GM21447 (cell line): ENCODE measurements around the gene CDK10.

Experiments
- ATAC-seq: cut with Tn5 transposase; IDR thresholded peaks from one replicate; pipeline ENCODE4 v1.9.1; 2021; ENCODE audit not compliant: unreplicated experiment

CDK10 gene

DNA sequence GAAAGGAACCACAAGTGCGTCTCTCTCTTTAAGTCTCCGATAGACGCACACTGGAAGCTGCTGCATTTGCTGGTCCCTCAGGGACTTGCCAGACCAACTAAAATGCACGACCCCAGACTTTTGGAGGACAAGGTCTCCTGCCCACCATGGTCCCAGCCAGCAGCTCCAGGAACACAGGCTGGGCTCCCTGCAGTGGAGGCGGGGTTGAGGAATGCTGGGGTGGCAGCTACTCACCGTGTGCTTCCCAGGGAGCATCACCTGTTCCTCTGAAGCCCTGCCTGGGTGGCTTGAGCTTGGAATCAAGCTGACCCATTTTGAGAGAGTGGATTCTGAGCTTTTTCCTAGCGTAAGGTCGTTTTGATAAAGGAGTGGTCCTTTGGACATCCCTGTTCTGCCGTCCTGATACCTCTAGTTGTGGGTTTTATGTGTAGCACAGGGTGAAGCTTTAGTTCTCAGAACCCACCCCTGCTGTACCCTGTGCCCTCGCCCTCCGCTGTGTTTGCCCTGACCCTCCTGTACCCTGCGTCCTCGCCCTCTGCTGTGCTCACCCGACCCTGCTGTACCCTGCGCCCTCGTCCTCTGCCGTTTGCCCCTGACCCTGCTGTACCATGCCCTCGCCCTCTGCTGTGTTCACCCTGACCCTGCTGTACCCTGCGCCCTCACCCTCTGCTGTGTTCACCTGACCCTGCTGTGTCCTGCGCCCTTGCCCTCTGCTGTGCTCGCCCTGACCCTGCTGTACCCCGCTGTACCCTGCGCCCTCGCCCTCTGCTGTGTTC is 45.8 kb downstream of the CDK10 start:
- ATAC-seq, result no peak

DNA sequence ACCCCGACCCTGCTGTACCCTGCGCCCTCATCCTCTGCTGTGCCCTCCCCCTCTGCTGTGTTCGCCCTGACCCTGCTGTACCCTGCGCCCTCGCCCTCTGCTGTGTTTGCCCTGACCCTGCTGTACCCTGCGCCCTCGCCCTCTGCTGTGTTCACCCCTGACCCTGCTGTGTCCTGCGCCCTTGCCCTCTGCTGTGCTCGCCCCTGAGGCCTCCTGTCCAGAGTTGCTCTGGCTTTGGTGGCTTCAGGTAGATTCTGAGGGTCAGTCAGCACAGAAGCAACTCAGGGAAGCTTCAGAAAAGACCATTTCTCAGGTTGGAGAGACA is 46.4 kb downstream of the CDK10 start:
- no peak for ATAC-seq

DNA sequence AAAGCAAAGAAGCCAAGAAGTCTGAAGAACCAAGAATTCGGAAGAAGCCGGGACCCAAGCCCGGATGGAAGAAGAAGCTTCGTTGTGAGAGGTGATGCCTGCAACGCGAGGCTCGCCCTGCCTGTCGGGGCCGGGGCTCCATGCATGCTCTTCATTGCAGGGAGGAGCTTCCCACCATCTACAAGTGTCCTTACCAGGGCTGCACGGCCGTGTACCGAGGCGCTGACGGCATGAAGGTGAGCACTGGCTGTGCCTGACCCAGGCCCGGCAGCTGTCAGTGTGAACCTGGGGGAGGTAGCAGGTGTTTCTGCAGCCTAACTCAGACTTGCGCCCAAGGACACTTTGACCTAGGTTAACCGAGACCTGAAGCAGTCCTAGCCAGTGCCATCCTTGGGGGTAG is 46.8 kb downstream of the CDK10 start:
- no peak for ATAC-seq

DNA sequence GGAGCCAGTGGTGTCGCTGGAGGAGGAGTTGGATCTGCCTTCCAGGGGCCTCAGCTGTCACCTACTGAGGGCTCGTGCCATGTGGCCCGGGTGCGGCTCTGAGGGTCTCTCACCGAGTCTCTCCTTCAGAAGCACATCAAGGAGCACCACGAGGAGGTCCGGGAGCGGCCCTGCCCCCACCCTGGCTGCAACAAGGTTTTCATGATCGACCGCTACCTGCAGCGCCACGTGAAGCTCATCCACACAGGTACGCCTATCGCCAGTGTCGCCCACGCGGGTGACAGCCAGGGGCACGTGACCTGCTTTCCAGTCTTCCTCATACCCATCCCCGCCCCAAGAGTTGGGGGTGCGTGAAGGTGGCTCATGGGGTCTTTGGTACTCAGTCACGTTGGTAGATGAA is 47.3 kb downstream of the CDK10 start:
- no peak for ATAC-seq

DNA sequence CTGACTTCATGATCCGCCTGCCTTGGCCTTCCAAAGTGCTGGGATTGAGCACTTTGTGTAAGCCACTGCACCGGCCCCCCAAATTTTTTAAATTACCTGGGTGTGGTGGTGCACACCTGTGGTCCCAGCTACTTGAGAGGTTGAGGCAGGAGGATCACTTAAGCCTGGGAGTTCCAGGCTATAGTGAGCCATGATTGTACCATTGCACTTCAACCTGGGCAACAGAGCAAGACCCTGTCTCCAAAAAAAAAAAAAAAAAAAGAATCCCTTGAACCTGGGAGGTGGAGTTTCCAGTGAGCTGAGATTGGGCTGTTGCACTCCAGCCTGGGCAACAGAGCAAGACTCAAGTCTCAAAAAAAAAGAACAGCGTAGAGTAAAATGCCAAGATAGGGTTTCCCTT is 50.1 kb downstream of the CDK10 start:
- ATAC-seq, result no peak

DNA sequence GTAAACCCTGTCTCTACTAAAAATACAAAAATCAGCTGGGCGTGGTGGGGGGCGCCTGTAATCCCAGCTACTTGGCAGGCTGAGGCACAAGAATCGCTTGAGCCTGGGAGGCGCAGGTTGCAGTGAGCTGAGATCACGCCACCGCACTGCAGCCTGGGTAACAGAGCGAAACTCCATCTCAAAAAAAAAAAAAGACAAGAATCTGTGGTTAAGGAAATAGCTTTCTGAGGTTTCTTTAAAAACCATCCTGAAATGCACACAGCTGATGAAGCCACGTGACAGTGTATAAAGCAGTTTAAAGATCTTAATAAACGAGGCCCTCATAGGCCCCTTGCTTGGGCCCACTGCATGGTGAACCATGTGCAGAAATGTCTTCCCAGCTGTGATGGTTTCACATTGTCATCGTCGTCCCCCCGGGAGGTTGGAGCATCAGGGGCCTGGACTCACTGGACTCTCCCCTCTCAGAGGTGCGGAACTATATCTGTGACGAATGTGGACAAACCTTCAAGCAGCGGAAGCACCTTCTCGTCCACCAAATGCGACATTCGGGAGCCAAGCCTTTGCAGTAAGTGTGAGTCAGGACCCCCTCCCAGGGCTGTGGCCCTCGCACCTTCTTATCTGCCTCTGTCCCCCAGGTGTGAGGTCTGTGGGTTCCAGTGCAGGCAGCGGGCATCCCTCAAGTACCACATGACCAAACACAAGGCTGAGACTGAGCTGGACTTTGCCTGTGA is 51.0 kb downstream of the CDK10 start:
- no peak for ATAC-seq

DNA sequence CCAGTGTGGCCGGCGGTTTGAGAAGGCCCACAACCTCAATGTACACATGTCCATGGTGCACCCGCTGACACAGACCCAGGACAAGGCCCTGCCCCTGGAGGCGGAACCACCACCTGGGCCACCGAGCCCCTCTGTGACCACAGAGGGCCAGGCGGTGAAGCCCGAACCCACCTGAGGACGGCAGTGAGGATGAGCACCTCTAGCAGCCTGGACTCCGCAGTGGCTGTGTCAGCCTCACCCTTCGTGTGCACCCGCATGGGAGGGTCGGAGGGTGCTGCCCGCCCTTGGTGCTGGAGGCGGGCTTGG is 51.5 kb downstream of the CDK10 start:
- no peak for ATAC-seq

DNA sequence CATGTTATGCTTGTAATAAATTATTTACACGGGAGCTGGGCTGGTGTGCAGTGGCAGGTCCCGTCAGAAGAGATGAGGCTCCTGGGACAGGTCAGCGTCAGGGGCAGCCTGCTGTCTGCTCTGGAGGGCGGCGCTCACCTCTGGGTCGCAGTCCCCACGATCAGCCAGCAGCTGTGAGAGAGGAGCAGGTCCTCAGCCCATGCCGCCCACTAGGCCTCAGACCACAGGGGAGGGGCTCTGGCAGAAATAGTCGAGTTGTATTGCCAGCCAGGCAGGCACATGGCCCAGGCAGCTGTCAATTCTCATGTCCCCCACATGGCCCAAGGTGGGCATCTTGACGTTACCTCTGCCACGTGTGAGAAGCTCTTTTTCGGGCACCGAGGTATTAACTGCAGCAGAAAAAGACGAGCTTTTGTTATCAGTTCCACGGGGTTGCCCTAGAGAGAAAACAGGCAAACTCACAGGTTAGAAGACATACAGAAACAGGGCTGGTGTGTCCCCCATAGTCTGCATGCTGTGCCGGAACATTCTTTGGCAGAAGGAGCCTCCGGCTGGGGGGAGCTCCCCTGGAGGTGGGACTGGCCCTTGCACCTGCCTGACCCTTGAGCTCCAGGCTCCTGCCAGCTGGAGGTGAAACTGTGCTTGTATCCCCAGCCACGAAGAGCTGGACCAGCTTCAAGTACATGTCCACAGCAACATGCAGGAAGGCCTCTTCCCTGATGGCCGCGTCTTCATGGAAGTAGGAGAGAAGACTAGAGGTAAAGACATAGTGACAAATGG is 52.2 kb downstream of the CDK10 start:
- ATAC-seq, result no peak

DNA sequence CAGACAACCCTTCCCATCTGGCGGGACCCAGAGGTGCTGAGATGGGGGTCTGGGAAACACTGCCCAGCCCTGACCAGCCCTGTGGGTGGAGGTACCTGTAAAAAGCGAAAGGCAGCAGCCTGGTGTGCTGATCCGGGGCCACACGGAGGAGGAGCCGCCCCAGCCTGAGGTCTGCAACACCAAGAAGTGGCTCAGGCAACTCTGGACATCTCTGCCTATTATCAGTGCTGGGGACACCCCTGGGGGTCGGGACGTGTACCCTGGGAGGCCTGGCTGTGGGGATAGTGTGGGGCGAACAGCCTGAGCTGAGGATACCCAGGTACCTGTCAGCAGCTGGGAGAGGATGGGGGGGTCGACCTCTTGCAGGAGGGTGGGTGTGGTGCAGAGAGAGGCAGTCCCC is 52.9 kb downstream of the CDK10 start:
- ATAC-seq, result no peak

DNA sequence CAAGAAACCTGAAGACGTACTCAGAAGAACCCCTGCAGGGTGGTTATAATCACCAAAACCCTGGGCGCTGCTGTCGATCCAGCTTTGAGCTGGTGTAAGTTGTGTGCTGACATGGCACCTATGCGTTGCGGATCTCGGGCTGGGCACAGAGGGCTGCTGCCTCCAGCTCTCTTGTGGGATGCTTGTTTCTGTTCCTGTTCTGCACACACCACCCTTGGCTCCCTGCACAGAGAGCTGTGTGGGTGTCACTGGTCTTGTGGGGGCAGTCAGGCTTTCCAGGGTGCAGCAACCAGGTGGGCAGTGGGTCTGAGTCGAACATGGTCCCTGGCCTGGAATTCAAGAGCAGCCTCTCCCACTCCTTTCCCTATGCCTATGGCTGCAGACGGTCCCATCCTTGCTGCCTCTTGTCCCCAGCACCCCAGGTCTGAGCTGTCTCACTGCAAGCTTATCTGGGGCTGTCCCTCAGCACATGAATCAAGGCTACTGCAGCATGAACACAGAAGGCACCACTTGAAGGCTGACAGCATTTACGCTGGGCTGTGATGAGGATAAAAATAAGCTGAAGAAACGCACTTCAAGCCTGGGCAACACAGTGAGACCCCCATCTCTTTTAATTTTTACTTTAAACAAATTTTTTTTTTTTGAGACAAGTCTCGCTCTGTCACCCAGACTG is 55.0 kb downstream of the CDK10 start:
- no peak for ATAC-seq

DNA sequence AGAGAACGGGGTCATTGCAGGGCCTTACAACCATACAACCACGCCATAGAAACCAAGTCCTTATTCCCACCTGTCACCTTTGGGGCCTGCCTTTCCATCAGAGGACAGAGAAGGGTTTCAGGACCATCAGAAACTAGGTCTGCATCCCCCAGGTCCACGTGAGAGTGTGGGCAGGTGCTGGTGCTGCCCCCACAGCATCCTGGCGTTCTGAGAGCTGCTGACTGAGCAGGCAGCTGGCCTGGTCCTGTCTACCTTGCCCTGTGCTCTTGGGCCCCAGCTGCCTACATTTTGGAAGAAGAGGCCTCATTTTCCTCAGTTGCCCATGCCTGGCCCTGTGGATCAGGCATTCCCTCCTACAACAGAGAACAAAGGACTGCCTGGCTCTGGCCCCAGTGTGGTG is 56.5 kb downstream of the CDK10 start:
- no peak for ATAC-seq

DNA sequence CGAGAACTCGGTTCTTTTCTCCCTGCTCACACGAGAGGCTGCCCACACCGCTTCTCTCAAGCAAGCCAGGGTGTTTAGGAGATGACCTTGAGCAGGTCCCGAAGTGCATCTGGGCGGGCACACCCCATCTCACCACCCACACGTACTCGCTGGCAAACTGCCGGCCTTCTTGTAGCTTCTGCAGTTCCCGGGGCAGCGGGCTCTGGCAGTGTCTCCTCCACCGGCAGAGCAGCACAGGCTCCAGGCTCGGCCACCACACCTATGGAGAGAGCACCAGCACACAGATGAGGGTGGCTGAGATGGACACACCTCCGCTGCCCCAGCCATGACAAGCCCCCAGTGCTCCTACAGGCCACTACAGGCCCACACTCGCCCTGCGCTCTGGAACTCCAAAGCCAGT is 58.3 kb downstream of the CDK10 start:
- no peak for ATAC-seq
